Dermis microvascular lymphatic vessel endothelial cell (primary cell): Measurements from ENCODE around the gene UMPS. TPM values are rescaled to one million over a fixed set of nuclear protein-coding genes. Genes with fewer than 3 reads are reported as not detected.

Source experiments
- DNase-seq, 2 donors: peaks; one replicate each; pipeline versions ENCODE4 v3.0.0 to v3.0.0-alpha.2; 2010; ENCODE audit warnings: low read depth in 2 of 2
- total RNA-seq: library from RNA; depleted of rRNA; stranded (reverse); fragments of >200 nt; gene quantifications from 2 replicates; pipeline ENCODE4 v1.2.1, GENCODE V29; 2014

The UMPS gene
- total RNA-seq: 22.0 and 25.7 TPM in 2 replicates

GRCh38 chr3:124730129-124730940, at the start of gene UMPS:
UMPS (plus strand) TSS chr3:124730452; CDS start chr3:124730472, 20 bp downstream.
- peak; percentile 65 to 81 for DNase-seq

- no peak for DNase-seq
Measured at GRCh38 chr3:124680521-124680920, 49.7 kb upstream of the UMPS start.

- DNase-seq: no peak
Measured at GRCh38 chr3:124682263-124682662, 48.0 kb upstream of the UMPS start.

DNA sequence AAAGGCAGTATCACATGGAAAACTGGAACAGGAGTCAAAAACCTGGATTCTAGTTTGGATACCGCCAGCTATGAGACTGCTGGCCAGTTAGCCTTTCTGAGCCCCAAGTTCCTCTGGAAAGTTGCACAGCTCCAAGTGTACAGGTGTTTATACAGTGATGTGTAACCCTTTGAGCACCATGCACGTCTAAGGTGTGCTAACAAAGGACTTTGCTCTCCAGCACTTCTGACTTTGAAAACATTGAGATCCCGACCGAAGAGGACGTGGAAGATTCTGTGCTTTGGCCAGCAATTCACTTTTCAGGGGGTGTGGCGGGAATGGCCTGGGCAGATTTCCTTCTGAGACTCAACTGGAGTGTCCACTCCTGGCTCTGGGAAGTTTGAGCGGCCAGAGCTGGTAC, 45.8 kb upstream of the UMPS start:
- DNase-seq: no peak

GRCh38 chr3:124685067-124685466, 45.2 kb upstream of the UMPS start:
- DNase-seq: no peak

DNA sequence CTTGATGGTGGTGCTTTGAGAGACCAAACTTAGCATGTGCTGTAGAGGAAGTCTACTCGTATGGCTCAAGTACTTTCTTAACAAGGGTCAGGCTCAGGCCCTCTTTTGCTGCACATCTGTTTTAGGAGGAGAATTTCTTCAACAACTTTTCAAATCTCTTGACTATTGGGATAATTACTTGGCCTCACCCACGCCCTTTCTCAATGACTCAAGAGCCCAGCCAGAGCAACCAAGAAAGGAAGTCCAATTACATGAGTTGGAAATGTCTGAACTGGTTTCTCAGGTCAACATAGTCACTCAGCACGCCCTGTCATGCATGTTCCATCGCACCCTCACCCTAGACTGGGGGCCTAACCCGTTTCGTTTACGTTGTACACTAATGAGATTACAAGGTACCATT, 44.8 kb upstream of the UMPS start:
- no peak for DNase-seq

GRCh38 chr3:124686028-124686670, 44.1 kb upstream of the UMPS start:
- DNase-seq: no peak

GRCh38 chr3:124688581-124689454, 41.4 kb upstream of the UMPS start:
- DNase-seq: peak; percentile 72 to 80

DNA sequence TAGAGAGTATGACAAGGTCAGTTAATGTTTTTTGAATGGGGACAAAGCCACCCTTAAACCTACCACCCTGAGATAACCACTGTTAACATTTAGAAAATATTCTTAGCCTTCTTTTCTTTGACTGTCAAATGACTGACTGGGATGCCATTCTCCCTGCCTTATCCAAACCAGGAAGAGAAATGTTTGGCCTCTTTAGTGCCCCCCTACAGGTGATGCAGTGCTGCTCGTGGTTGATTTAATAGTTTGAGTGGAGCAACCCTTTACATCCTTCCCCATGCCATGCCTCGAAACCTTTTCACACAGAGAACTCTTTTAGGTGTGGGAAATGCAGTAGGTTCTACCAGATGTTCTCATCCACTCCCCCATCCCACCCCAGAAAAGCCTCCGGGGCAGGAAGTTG, 38.7 kb upstream of the UMPS start:
- DNase-seq: no peak

- no peak for DNase-seq
Measured at GRCh38 chr3:124694486-124694885, 35.8 kb upstream of the UMPS start.

GRCh38 chr3:124695369-124695768, 34.9 kb upstream of the UMPS start:
- no peak for DNase-seq

GRCh38 chr3:124696006-124696405, 34.2 kb upstream of the UMPS start:
- no peak for DNase-seq

- no peak for DNase-seq
Measured at GRCh38 chr3:124697302-124697701, 33.0 kb upstream of the UMPS start.

GRCh38 chr3:124698030-124698770, 32.1 kb upstream of the UMPS start:
- DNase-seq: no peak

DNA sequence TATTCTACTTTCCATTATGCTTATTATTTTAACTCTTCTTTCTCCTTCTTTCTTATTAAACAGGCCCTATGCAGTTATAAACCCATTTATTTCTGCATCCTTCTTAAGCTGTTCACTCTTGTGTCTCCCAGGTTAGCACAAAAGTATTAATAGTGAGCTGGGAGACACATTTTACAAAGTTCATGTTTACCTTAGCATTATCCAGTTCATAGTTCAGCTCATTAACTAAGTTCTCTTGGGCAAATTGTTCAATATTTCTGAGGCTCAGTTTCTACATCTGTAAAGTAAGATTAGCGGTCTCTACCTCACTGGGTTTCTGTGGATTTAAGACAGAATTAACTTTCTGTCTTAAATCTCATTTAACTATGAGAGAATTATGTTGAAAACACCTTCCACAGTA, 31.2 kb upstream of the UMPS start:
- no peak for DNase-seq

GRCh38 chr3:124699686-124700396, 30.4 kb upstream of the UMPS start:
- DNase-seq: peak in 1 of 2 donors; percentile 61

- DNase-seq: peak in 1 of 2 donors; percentile 12
Measured at GRCh38 chr3:124700880-124701684, 29.2 kb upstream of the UMPS start.

GRCh38 chr3:124701687-124702086, 28.6 kb upstream of the UMPS start:
- DNase-seq: peak; percentile 26 to 60

- DNase-seq: no peak
Measured at GRCh38 chr3:124702950-124703349, 27.3 kb upstream of the UMPS start.

DNA sequence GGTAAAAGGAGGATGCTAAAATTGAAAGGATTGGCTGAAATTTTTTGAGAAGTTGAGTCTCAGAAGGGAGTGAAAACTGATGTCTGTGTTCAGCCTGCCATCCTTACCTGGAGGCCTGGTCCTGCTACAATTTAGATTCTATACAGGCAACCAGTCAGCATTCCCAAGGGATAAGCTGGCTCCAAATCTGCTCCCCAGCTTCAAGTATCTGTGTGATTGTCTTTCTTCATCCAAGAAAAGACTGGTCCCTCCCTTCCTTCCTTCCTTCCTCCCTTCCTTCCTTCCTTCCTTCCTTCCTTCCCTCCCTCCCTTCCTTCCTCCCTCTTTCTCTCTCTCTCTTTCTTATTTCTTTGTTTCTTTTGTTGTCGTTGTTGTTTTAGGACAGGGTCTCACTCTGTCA, 24.7 kb upstream of the UMPS start:
- DNase-seq: no peak
